HCT116 (cell line): ENCODE measurements around the gene NUDT4. TPM values are rescaled to one million over a fixed set of nuclear protein-coding genes. Genes with fewer than 3 reads are reported as not detected.

Experiments used
- ATAC-seq: fragments of 200-7000 bp; cut with Tn5 transposase; 2 replicates; pipeline ENCODE4 v1.9.1; 2020; ENCODE audit warnings: mild to moderate bottlenecking, moderate library complexity
- BruUV-seq: library from RNA; stranded (reverse); fragments of 400-500 nt; replicated peaks from 2 replicates; lab custom pipeline; 2021; lab: Mats Ljungman, UMichigan
- CTCF ChIA-PET: fragments of 300-600 bp; sonication (Branson Sonifier 250); formaldehyde crosslinking; loops from one replicate; lab custom pipeline; 2021; ENCODE audit warnings: antibody characterized with exemption; lab: Charles Lee
- POLR2A ChIA-PET: fragments of 300-600, 350-600 bp; sonication (Branson Sonifier 250); formaldehyde crosslinking; loops from one replicate; lab custom pipeline; 2021; ENCODE audit warnings: antibody characterized with exemption; lab: Charles Lee
- RAD21 ChIA-PET, 2 experiments: fragments of 300-600 bp; sonication (Branson Sonifier 250); formaldehyde crosslinking; loops; one replicate each; lab custom pipeline; 2023; ENCODE audit warnings: low total read pairs in 2 of 2; ENCODE audit not compliant: uncharacterized antibody in 2 of 2, unreplicated experiment in 2 of 2, low non-redundant PET in 1 of 2; lab: Charles Lee
- DNase-seq: peaks from one replicate; pipeline ENCODE4 v3.0.0-alpha.2; 2010; ENCODE audit warnings: low read depth, low spot score
- H2AFZ ChIP-seq: fragments of 200-600 bp; shearing (Covaris generic), sonication (generic); 2 replicates; pipeline ENCODE4 v1.6.1; 2017; ENCODE audit warnings: low read depth, mixed run types, mixed read lengths, antibody characterized with exemption, low read length; ENCODE audit not compliant: poor library complexity, severe bottlenecking
- H3K27ac ChIP-seq: 2 replicates; pipeline ENCODE4 v1.5.1; 2012; ENCODE audit warnings: low read depth, low read length
- H3K27me3 ChIP-seq: fragments of 200-600 bp; sonication (generic); 2 replicates; pipeline ENCODE4 v1.6.1; 2016; ENCODE audit warnings: mixed run types, low read length, mixed read lengths; ENCODE audit not compliant: insufficient read depth
- H3K36me3 ChIP-seq, 2 experiments: fragments of 200-500 bp in 1 of 2; fragments of 200-600 bp in 1 of 2; sonication (Bioruptor generic) in 1 of 2; sonication (generic) in 1 of 2; 2 replicates each; pipeline versions ENCODE4 v1.5.1 to v1.6.1; 2014 to 2016; ENCODE audit warnings: low read length in 2 of 2, inconsistent platforms in 1 of 2, mixed read lengths in 1 of 2, mixed run types in 1 of 2; ENCODE audit not compliant: insufficient read depth in 2 of 2, control insufficient read depth in 1 of 2
- H3K4me1 ChIP-seq, 2 experiments: fragments of 200-600 bp in 1 of 2; sonication (generic) in 1 of 2; 2 replicates each; pipeline versions ENCODE4 v1.5.1 to v1.6.1; 2012 to 2017; ENCODE audit warnings: low read length in 2 of 2, inconsistent platforms in 1 of 2, mild to moderate bottlenecking in 1 of 2, mixed read lengths in 1 of 2, mixed run types in 1 of 2, moderate library complexity in 1 of 2; ENCODE audit not compliant: insufficient read depth in 2 of 2, control insufficient read depth in 1 of 2
- H3K4me2 ChIP-seq: fragments of 200-600 bp; sonication (generic); 2 replicates; pipeline ENCODE4 v1.6.1; 2017; ENCODE audit warnings: mixed run types, low read length, mixed read lengths
- H3K4me3 ChIP-seq, 2 experiments: fragments of 200-600 bp in 1 of 2; sonication (generic) in 1 of 2; replicated peaks in 1 of 2; 2 replicates each; pipeline ENCODE4 v1.5.1; 2011 to 2016; ENCODE audit warnings: low read length in 2 of 2, control low read depth in 1 of 2, low read depth in 1 of 2, mild to moderate bottlenecking in 1 of 2, mixed read lengths in 1 of 2, mixed run types in 1 of 2
- H3K79me2 ChIP-seq: fragments of 200-600 bp; sonication (generic); 2 replicates; pipeline ENCODE4 v1.6.1; 2017; ENCODE audit warnings: mild to moderate bottlenecking, mixed run types, low read length, moderate library complexity, mixed read lengths; ENCODE audit not compliant: insufficient read depth
- H3K9ac ChIP-seq: fragments of 200-600 bp; sonication (generic); 2 replicates; pipeline ENCODE4 v1.6.1; 2016; ENCODE audit warnings: low read length, mixed read lengths
- H3K9me2 ChIP-seq: fragments of 200-600 bp; sonication (generic), shearing (Covaris generic); 2 replicates; pipeline ENCODE4 v1.6.1; 2017; ENCODE audit warnings: mixed run types, mild to moderate bottlenecking, moderate library complexity; ENCODE audit not compliant: insufficient read depth
- H3K9me3 ChIP-seq, 2 experiments: fragments of 200-500 bp in 1 of 2; fragments of 200-600 bp in 1 of 2; sonication (Bioruptor generic) in 1 of 2; sonication (generic) in 1 of 2; 2 replicates each; pipeline ENCODE4 v1.6.1; 2014 to 2017; ENCODE audit warnings: low read length in 2 of 2, mixed read lengths in 2 of 2, inconsistent platforms in 1 of 2, low read depth in 1 of 2, mild to moderate bottlenecking in 1 of 2, mixed run types in 1 of 2, moderate library complexity in 1 of 2; ENCODE audit not compliant: control insufficient read depth in 1 of 2, insufficient read depth in 1 of 2
- H4K20me1 ChIP-seq: fragments of 200-600 bp; sonication (generic), shearing (Covaris generic); 2 replicates; pipeline ENCODE4 v1.6.1; 2017; ENCODE audit warnings: mixed run types, mild to moderate bottlenecking, moderate library complexity; ENCODE audit not compliant: insufficient read depth
- ELF1 ChIP-seq: IDR thresholded peaks from 2 replicates; pipeline ENCODE4 v1.6.1; 2012; ENCODE audit warnings: low read depth, borderline replicate concordance
- EZH2 ChIP-seq: fragments of 200-600 bp; sonication (generic); IDR thresholded peaks from 2 replicates; pipeline ENCODE4 v1.6.1; 2017; ENCODE audit warnings: antibody characterized with exemption, mixed run types
- FOSL1 ChIP-seq: IDR thresholded peaks from 2 replicates; pipeline ENCODE4 v1.6.1; 2012; ENCODE audit warnings: low read depth
- JUND ChIP-seq: IDR thresholded peaks from 2 replicates; pipeline ENCODE4 v1.6.1; 2012
- MAX ChIP-seq: IDR thresholded peaks from 2 replicates; pipeline ENCODE4 v1.6.1; 2012
- POLR2A ChIP-seq: IDR thresholded peaks from 2 replicates; pipeline ENCODE4 v1.7.0; 2011; ENCODE audit warnings: borderline replicate concordance; ENCODE audit not compliant: insufficient read depth, insufficient read length; ENCODE audit errors: extremely low read depth
- POLR2AphosphoS5 ChIP-seq: IDR thresholded peaks from 2 replicates; pipeline ENCODE4 v1.6.1; 2011; ENCODE audit warnings: mild to moderate bottlenecking, low read depth, low read length, moderate library complexity
- RAD21 ChIP-seq: IDR thresholded peaks from 2 replicates; pipeline ENCODE4 v1.6.1; 2012; ENCODE audit warnings: low read depth, mild to moderate bottlenecking
- SIN3A ChIP-seq: IDR thresholded peaks from 2 replicates; pipeline ENCODE4 v1.6.1; 2012; ENCODE audit warnings: low read depth
- SP1 ChIP-seq: IDR thresholded peaks from 2 replicates; pipeline ENCODE4 v1.6.1; 2012; ENCODE audit warnings: low read depth
- SRF ChIP-seq: IDR thresholded peaks from 2 replicates; pipeline ENCODE4 v1.6.1; 2012; ENCODE audit warnings: low read depth
- TCF7L2 ChIP-seq: IDR thresholded peaks from 2 replicates; pipeline ENCODE4 v1.7.0; 2011; ENCODE audit warnings: borderline replicate concordance, inconsistent platforms; ENCODE audit not compliant: insufficient read depth, insufficient read length; ENCODE audit errors: extremely low read depth
- YY1 ChIP-seq: IDR thresholded peaks from 2 replicates; pipeline ENCODE4 v1.6.1; 2011; ENCODE audit warnings: low read length, low read depth, moderate library complexity, mild to moderate bottlenecking; ENCODE audit not compliant: insufficient replicate concordance; ENCODE audit errors: extremely low read depth
- ZBTB33 ChIP-seq: IDR thresholded peaks from 2 replicates; pipeline ENCODE4 v1.6.1; 2011; ENCODE audit warnings: mild to moderate bottlenecking, low read length, moderate library complexity; ENCODE audit not compliant: insufficient replicate concordance; ENCODE audit errors: extremely low read depth
- ZFX ChIP-seq: fragments of 450-650 bp; IDR thresholded peaks from 2 replicates; pipeline ENCODE4 v1.6.1; 2017
- ZNF274 ChIP-seq: fragments of 200-500 bp; sonication (Bioruptor generic); IDR thresholded peaks from 2 replicates; pipeline ENCODE4 v1.6.1; 2014; ENCODE audit warnings: mild to moderate bottlenecking, low read depth, low read length, inconsistent platforms
- intact Hi-C: fragments of 100-400 bp; cut with micrococcal nuclease; formaldehyde crosslinking; loops from 2 replicates; pipeline ENCODE4 v1.10.0; 2022
- total RNA-seq: library from RNA; stranded (reverse); gene quantifications from one replicate; pipeline ENCODE4 v1.2.1, GENCODE V29; 2021; ENCODE audit not compliant: unreplicated experiment
- TF ChIP-seq, protein P1 (sequence below), 3 experiments: fragments of 200-600 bp in 1 of 3; sonication (generic) in 1 of 3; IDR thresholded peaks in 2 of 3; conservative IDR thresholded peaks in 1 of 3; 2 replicates each; pipeline ENCODE4 v1.5.1; 2012 to 2017; ENCODE audit warnings: low read depth in 2 of 3, low read length in 2 of 3, antibody characterized with exemption in 1 of 3, borderline replicate concordance in 1 of 3, control low read depth in 1 of 3, mild to moderate bottlenecking in 1 of 3, mixed read lengths in 1 of 3, mixed run types in 1 of 3, moderate library complexity in 1 of 3; ENCODE audit not compliant: insufficient read depth in 1 of 3

NUDT4 gene
- total RNA-seq, 1 experiment from 2014 or later, result 41.2 TPM

DNA sequence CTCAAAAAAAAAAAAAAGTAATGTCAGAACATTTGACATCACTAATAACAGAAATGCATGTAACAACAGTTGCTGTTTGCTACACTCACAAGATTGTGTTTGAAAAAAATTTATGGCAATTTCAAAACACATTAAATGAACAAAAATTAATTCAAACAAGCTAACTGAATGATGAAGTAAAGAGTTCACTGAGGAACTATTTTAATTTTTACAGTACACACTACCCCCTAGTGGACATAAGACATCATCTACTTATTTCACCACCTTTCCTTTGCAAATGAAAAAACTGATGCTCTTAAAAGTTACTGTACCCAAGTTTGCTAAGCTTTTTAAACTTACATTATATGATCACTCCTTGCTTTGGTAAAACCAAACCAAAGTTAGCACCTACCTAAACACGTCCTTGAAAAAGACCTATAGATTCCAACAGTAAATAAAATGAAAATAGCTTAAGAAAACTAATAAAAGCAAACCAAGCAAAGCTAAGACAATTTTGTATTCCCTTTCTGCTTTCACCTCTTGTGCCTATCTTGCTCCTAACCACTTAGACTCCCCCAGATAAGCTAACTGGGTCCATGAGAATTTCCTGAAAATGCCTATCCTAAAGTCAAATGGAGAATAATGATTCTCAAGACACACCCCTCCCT is 41.8 kb downstream of the NUDT4 start (continued):
- TF ChIP-seq, protein P1, sequence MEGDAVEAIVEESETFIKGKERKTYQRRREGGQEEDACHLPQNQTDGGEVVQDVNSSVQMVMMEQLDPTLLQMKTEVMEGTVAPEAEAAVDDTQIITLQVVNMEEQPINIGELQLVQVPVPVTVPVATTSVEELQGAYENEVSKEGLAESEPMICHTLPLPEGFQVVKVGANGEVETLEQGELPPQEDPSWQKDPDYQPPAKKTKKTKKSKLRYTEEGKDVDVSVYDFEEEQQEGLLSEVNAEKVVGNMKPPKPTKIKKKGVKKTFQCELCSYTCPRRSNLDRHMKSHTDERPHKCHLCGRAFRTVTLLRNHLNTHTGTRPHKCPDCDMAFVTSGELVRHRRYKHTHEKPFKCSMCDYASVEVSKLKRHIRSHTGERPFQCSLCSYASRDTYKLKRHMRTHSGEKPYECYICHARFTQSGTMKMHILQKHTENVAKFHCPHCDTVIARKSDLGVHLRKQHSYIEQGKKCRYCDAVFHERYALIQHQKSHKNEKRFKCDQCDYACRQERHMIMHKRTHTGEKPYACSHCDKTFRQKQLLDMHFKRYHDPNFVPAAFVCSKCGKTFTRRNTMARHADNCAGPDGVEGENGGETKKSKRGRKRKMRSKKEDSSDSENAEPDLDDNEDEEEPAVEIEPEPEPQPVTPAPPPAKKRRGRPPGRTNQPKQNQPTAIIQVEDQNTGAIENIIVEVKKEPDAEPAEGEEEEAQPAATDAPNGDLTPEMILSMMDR (IDR thresholded peaks at IDR 0.05 in 2 of 3, conservative IDR thresholded peaks at IDR 0.05 in 1 of 3; ENCODE audit: borderline replicate concordance in 1 of 3, insufficient read depth in 1 of 3, low read depth in 2 of 3, low read length in 2 of 3), result peak; percentile 32 to 73 (median 48); a peak in 5 of 6 replicates
- no peak for TF ChIP-seq ELF1
- no peak for TF ChIP-seq SP1
- TF ChIP-seq ZFX, result no peak
- TF ChIP-seq EZH2, result no peak
- no peak for TF ChIP-seq POLR2AphosphoS5
- TF ChIP-seq FOSL1, result no peak
- TF ChIP-seq POLR2A, result no peak
- no peak for TF ChIP-seq SIN3A
- no peak for TF ChIP-seq SRF

GRCh38 chr12:93422050-93422449 is 44.3 kb downstream of the NUDT4 start:
- Histone ChIP-seq H3K36me3 (no peaks in the 10 kb centered on the region), H3K9me2 (no peaks in the 10 kb centered on the region), H4K20me1 (peaks cover 78% of the 10 kb centered on the region), H3K4me2 (no peak overlapping the region), H3K9ac (no peak overlapping the region), H3K4me1 (no peaks in the 10 kb centered on the region), H3K79me2 (peaks cover 100% of the 10 kb centered on the region), H3K9me3 (no peaks in the 10 kb centered on the region), H3K27ac (no peak overlapping the region), H3K4me3 (no peak overlapping the region), H3K27me3 (no peaks in the 10 kb centered on the region), H2AFZ (no peak overlapping the region)
- TF ChIP-seq, protein P1 (IDR thresholded peaks at IDR 0.05 in 2 of 3, conservative IDR thresholded peaks at IDR 0.05 in 1 of 3; ENCODE audit: borderline replicate concordance in 1 of 3, insufficient read depth in 1 of 3, low read depth in 2 of 3, low read length in 2 of 3), result no peak
- TF ChIP-seq MAX (no peak), POLR2A (no peak), ZBTB33 (no peak), SIN3A (no peak), TCF7L2 (no peak), YY1 (no peak), ELF1 (no peak), JUND (no peak), POLR2AphosphoS5 (no peak), ZFX (no peak), EZH2 (no peak), RAD21 (no peak), SRF (no peak), ZNF274 (no peak)
- intact Hi-C loops, result no loop called here
- ChIA-PET RAD21 (no interaction called here), POLR2A (no interaction called here), CTCF (interaction anchor here (3.8 kb wide), 1 partner anchor 679 kb away, joined by 35 read pairs; no protein-coding TSS in a partner anchor)
- BruUV-seq, result no TSS peak
- ATAC-seq (no peak), DNase-seq (no peak)
